CMK (cell line): ENCODE results near the gene ZNF304.

ENCODE experiments used
- DNase-seq: peaks from one replicate; pipeline ENCODE4 v3.0.0-alpha.2; 2010; ENCODE audit warnings: low read depth

ZNF304 gene

GRCh38 chr19:57350877-57351805 lies at the start of gene ZNF304:
Gene ZNF304, plus strand, starts transcription at chr19:57351271. Its CDS starts 394 bp downstream, at chr19:57351665.
- DNase-seq: peak; percentile 76

- DNase-seq: no peak
Observed at GRCh38 chr19:57302020-57302465, 49.0 kb upstream of the ZNF304 start.

- DNase-seq: no peak
Observed at GRCh38 chr19:57302727-57303401, 48.2 kb upstream of the ZNF304 start.

- no peak for DNase-seq
Observed at GRCh38 chr19:57305056-57305455, 46.0 kb upstream of the ZNF304 start.

GRCh38 chr19:57308514-57308913 lies 42.6 kb upstream of the ZNF304 start:
- DNase-seq: no peak

- no peak for DNase-seq
Observed at GRCh38 chr19:57310792-57311191, 40.3 kb upstream of the ZNF304 start.

GRCh38 chr19:57314146-57314545 lies 36.9 kb upstream of the ZNF304 start:
- DNase-seq: no peak

GRCh38 chr19:57317503-57317902 lies 33.6 kb upstream of the ZNF304 start:
- no peak for DNase-seq

GRCh38 chr19:57319869-57320179 lies 31.2 kb upstream of the ZNF304 start:
- no peak for DNase-seq

GRCh38 chr19:57320180-57321084 lies 30.6 kb upstream of the ZNF304 start, which contains the start of gene ZNF543:
Gene ZNF543, plus strand, starts transcription at chr19:57320472. Its CDS starts 382 bp downstream, at chr19:57320854.
- peak; percentile 89 for DNase-seq

GRCh38 chr19:57321116-57321515 lies 30.0 kb upstream of the ZNF304 start:
- DNase-seq: no peak

GRCh38 chr19:57321751-57322150 lies 29.3 kb upstream of the ZNF304 start:
- DNase-seq: no peak

- DNase-seq: no peak
Observed at GRCh38 chr19:57324992-57325391, 26.1 kb upstream of the ZNF304 start.

- DNase-seq: no peak
Observed at GRCh38 chr19:57327993-57328392, 23.1 kb upstream of the ZNF304 start.

GRCh38 chr19:57334191-57334590 lies 16.9 kb upstream of the ZNF304 start:
- DNase-seq: no peak

GRCh38 chr19:57338877-57339276 lies 12.2 kb upstream of the ZNF304 start:
- no peak for DNase-seq

GRCh38 chr19:57342582-57342981 lies 8.5 kb upstream of the ZNF304 start:
- DNase-seq: no peak

- no peak for DNase-seq
Observed at GRCh38 chr19:57348136-57348535, 2.9 kb upstream of the ZNF304 start.

- no peak for DNase-seq
Observed at GRCh38 chr19:57351867-57352266, 796 bp downstream of the ZNF304 start.

GRCh38 chr19:57355916-57356315 lies 4.8 kb downstream of the ZNF304 start:
- DNase-seq: no peak

GRCh38 chr19:57357406-57357805 lies 6.3 kb downstream of the ZNF304 start:
- no peak for DNase-seq

- DNase-seq: no peak
Observed at GRCh38 chr19:57359300-57359699, 8.2 kb downstream of the ZNF304 start.
